Stimulated activated CD4-positive, alpha-beta T cell treated with anti-CD3 and anti-CD28 coated beads, Interleukin-2, amount 100 ng/mL, for 4 hours (primary cell): Measurements from ENCODE around the gene ZNF534.
"Not testable (repeated sequence)": the region's sequence is repeated elsewhere in the genome, so short reads cannot be mapped to it uniquely, and the experiment has no call there.

Source experiments
- DNase-seq: peaks from one replicate; pipeline ENCODE4 v3.0.0-alpha.2; 2020; ENCODE audit warnings: low read depth

ZNF534 gene

GRCh38 chr19:52498571-52498970 is 69.6 kb downstream of the ZNF534 start:
- no peak for DNase-seq

DNA sequence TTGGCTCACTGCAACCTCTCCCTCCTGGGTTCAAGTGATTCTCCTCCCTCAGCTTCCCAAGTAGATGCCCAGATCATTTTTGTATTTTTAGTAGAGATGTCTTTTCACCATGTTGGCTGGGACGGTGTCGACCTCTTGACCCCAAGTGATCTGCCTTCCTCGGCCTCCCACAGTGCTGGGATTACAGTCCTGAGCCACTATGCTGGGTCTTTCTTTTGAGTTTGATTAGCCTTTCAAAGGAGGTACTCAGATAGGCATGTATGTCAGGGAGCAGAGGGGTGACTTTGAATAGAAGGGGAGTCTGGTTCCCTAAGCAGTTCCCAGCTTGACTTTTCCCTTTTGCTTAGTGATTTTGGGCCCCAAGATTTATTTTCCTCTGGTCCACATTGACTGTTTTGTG is 71.5 kb downstream of the ZNF534 start:
- not testable (repeated sequence) for DNase-seq

- not testable (repeated sequence) for DNase-seq
Measured at GRCh38 chr19:52500991-52501390, 72.0 kb downstream of the ZNF534 start.
